Measurements from ENCODE around the gene FUT8. TPM values are rescaled to one million over a fixed set of nuclear protein-coding genes. Genes with fewer than 3 reads are reported as not detected.

FUT8 gene
- total and polyA plus RNA-seq, 2 of the 8 experiments (the other 6 are each of a cell fraction or from before 2014, with no cell fraction given): 10.5 to 25.1 TPM

GRCh38 chr14:65536781-65537423 is 124.4 kb downstream of the FUT8 start:
- Histone ChIP-seq H3K18ac (ENCODE audit: extremely low read depth, low read length) (no peak overlapping the region), H4K91ac (replicated peaks; ENCODE audit: insufficient read length, low read length) (no peak overlapping the region), H3K4me2 (ENCODE audit: insufficient read depth in 1 of 2, low read depth in 2 of 2, low read length in 2 of 2) (no peak overlapping the region), H2AFZ (ENCODE audit: low read length) (no peak overlapping the region), H4K5ac (ENCODE audit: insufficient read length, low read depth, low read length) (no peak overlapping the region), H3K9ac (replicated peaks in 1 of 4; ENCODE audit: extremely low read depth in 1 of 4, low read depth in 3 of 4, low read length in 3 of 4) (no peak overlapping the region), H4K8ac (ENCODE audit: extremely low read depth, insufficient read depth, low read length) (no peak overlapping the region), H2BK5ac (ENCODE audit: low read depth, low read length) (no peak overlapping the region), H3K56ac (replicated peaks; ENCODE audit: insufficient read length, low read depth, low read length) (no peak overlapping the region), H3K23ac (ENCODE audit: insufficient read length) (no peak overlapping the region), H2BK20ac (ENCODE audit: low read length) (no peak overlapping the region), H3K79me1 (ENCODE audit: low read depth, low read length) (no peaks in the 10 kb centered on the region), H3K79me2 (ENCODE audit: control insufficient read depth in 1 of 2, insufficient read depth in 2 of 2, low read length in 2 of 2) (0 out of 4 replicates have a peak, but pooled peaks cover 0 to 3% of the 10 kb centered on the region in 2 experiments), H2BK15ac (ENCODE audit: low read length) (no peak overlapping the region), H2BK12ac (ENCODE audit: low read depth, low read length) (no peak overlapping the region), H2BK120ac (replicated peaks; ENCODE audit: low read depth, low read length) (no peak overlapping the region), H3K36me3 (ENCODE audit: control insufficient read depth in 2 of 4, insufficient read depth in 4 of 4, low read length in 3 of 4) (no peaks in the 10 kb centered on the region), H3K4ac (replicated peaks; ENCODE audit: insufficient read length, low read depth, low read length) (no peak overlapping the region), H2AK5ac (ENCODE audit: low read depth, low read length) (no peak overlapping the region), H3K14ac (ENCODE audit: insufficient read length) (no peak overlapping the region), H3K23me2 (ENCODE audit: low read depth, low read length) (no peaks in the 10 kb centered on the region), H3K27ac (ENCODE audit: low read depth, low read length) (no peak overlapping the region), H3K27me3 (replicated peaks in 1 of 4; ENCODE audit: control insufficient read depth in 3 of 4, extremely low read depth in 1 of 4, insufficient read depth in 3 of 4, low read length in 3 of 4) (no peaks in the 10 kb centered on the region), H4K20me1 (replicated peaks in 1 of 2; ENCODE audit: control insufficient read depth in 1 of 2, insufficient read depth in 2 of 2, low read length in 2 of 2) (no peaks in the 10 kb centered on the region), H3K4me1 (replicated peaks in 1 of 4; ENCODE audit: control insufficient read depth in 3 of 4, insufficient read depth in 4 of 4, low read length in 3 of 4) (no peaks in the 10 kb centered on the region), H3K4me3 (ENCODE audit: extremely low read depth in 1 of 4, insufficient read depth in 2 of 4, low read depth in 3 of 4, low read length in 4 of 4) (no peak overlapping the region), H3K9me3 (ENCODE audit: insufficient read depth in 2 of 2, low read depth in 1 of 2, low read length in 1 of 2) (no peaks in the 10 kb centered on the region)
- ChIA-PET CTCF (ENCODE audit: partially characterized antibody) (no interaction called here), POLR2A (ENCODE audit: partially characterized antibody) (no interaction called here)
- 97% methylated on average over 2 of the region's 2 CpGs; no CpG with 5 or more reads in 1 of the 2 experiments for WGBS, 2 experiments (ENCODE audit: extremely low coverage in 1 of 2, insufficient coverage in 1 of 2, insufficient read length in 1 of 2, insufficient replicate concordance in 2 of 2, low coverage in 1 of 2, low lambda C conversion rate in 2 of 2, missing lambda C conversion rate in 1 of 2)
- no peak for TF ChIP-seq ATF3 (IDR thresholded peaks at IDR 0.05; ENCODE audit: insufficient read depth, low read depth, low read length)
- no peak for DNase-seq (ENCODE audit: low read depth in 1 of 2, low spot score in 2 of 2)
- no peak for FAIRE-seq

Measured in H1 (cell line).